Right lobe of liver (tissue), 6 donors: ENCODE measurements around the gene APCDD1. TPM values are rescaled to one million over a fixed set of nuclear protein-coding genes. Genes with fewer than 3 reads are reported as not detected.
"Not testable (repeated sequence)": the region's sequence is repeated elsewhere in the genome, so short reads cannot be mapped to it uniquely, and the experiment has no call there.

Source experiments
- ATAC-seq, 4 donors: fragments of 200-7000 bp; cut with Tn5 transposase; one replicate each; pipeline ENCODE4 v1.9.1; 2020; ENCODE audit warnings: mild to moderate bottlenecking in 4 of 4, moderate library complexity in 4 of 4
- DNase-seq, 3 donors: peaks; one replicate each; pipeline ENCODE4 v3.0.0-alpha.2; 2020
- H3K27ac ChIP-seq, 3 donors: fragments of 200-600 bp; one replicate each; pipeline ENCODE4 v1.8.0; 2022
- H3K27me3 ChIP-seq, 2 donors: fragments of 200-600 bp; one replicate each; pipeline ENCODE4 v1.8.0; 2022
- H3K36me3 ChIP-seq, 4 donors: fragments of 200-600 bp; sonication (generic) in 1 of 4; one replicate each; pipeline versions ENCODE4 v1.5.1 to v1.8.0; 2017 to 2022; ENCODE audit warnings: control low read depth in 1 of 4
- H3K4me1 ChIP-seq, 4 donors: fragments of 200-600 bp; sonication (generic) in 1 of 4; one replicate each; pipeline versions ENCODE4 v1.5.1 to v1.8.0; 2017 to 2022; ENCODE audit warnings: control low read depth in 1 of 4
- H3K4me3 ChIP-seq, 3 donors: fragments of 200-600 bp; one replicate each; pipeline ENCODE4 v1.8.0; 2022
- H3K9me3 ChIP-seq, 4 donors: fragments of 200-600 bp; sonication (generic) in 1 of 4; one replicate each; pipeline versions ENCODE4 v1.5.1 to v1.8.0; 2017 to 2022; ENCODE audit warnings: control low read depth in 1 of 4
- POLR2A ChIP-seq: fragments of 450-650 bp; IDR thresholded peaks from one replicate; pipeline ENCODE4 v1.6.1; 2017; ENCODE audit warnings: antibody characterized with exemption, mild to moderate bottlenecking
- WGBS: methylation state at CpG from one replicate; pipeline ENCODE4 v1.1.6; 2018; ENCODE audit warnings: low coverage, low lambda C conversion rate; ENCODE audit not compliant: insufficient coverage; ENCODE audit errors: missing lambda C conversion rate; 5-methylcytosine and 5-hydroxymethylcytosine counted together
- intact Hi-C, 2 donors: fragments of 100-400 bp; cut with DNase I; formaldehyde crosslinking; loops; one replicate each; pipeline versions ENCODE4 v1.11.2 to v1.14.1; 2022
- total RNA-seq, 6 experiments: library from RNA; depleted of rRNA in 2 of 6; stranded (reverse); fragments of >200 nt in 2 of 6; fragmentation: NEBNext Ultra II Directional in 3 of 6; extraction: Animal tissue kit (Norgen Biotek cat#: 25700) in 3 of 6; gene quantifications; one replicate each; pipeline versions ENCODE4 v1.1.0 to v1.2.4, GENCODE V29; 2016 to 2023
- TF ChIP-seq, protein P1 (sequence below), 4 donors: fragments of 200-600 bp in 3 of 4; fragments of 450-650 bp in 1 of 4; IDR thresholded peaks; one replicate each; pipeline versions ENCODE4 v1.5.1 to v1.8.0; 2016 to 2022; ENCODE audit warnings: antibody characterized with exemption in 4 of 4, mild to moderate bottlenecking in 2 of 4
- donor health status: DM: no; HTN: yes; CAD: no.
- donor health status: DM: no; HTN: no; CAD: no.
- donor health status: DM: no; HTN: no; CAD: no.
- donor health status: DM: no; HTN: yes; CAD: no.
- donor health status: DM: no; HTN: yes; CAD: no.

APCDD1 gene
- total RNA-seq, 6 experiments from 2014 or later: 0.42 to 2.7 (median 0.71) TPM

DNA sequence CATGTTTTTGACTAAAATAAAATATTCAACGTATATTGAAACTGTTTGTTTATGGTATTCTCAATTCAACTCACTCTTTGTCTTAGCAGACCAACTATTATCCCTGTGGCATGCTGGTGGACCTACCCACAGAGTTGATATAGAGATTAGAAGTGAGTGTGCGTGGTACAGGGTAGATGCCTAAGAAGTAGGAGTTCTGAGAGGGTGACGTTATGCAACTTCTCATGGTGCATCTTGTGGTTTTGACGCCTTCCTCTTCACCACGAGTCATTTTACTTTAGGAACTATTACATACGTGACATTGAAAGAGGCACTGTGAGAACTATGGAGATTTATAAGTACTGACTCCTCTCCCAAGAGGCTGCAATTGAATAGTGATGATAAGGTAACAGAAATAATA is 44.8 kb downstream of the APCDD1 start:
- Histone ChIP-seq H3K9me3 (no peaks in the 10 kb centered on the region), H3K4me1 (no peaks in the 10 kb centered on the region), H3K36me3 (no peaks in the 10 kb centered on the region), H3K27ac (no peak overlapping the region), H3K27me3 (no peaks in the 10 kb centered on the region), H3K4me3 (no peak overlapping the region)
- intact Hi-C loops: no loop called here
- TF ChIP-seq, protein P1, sequence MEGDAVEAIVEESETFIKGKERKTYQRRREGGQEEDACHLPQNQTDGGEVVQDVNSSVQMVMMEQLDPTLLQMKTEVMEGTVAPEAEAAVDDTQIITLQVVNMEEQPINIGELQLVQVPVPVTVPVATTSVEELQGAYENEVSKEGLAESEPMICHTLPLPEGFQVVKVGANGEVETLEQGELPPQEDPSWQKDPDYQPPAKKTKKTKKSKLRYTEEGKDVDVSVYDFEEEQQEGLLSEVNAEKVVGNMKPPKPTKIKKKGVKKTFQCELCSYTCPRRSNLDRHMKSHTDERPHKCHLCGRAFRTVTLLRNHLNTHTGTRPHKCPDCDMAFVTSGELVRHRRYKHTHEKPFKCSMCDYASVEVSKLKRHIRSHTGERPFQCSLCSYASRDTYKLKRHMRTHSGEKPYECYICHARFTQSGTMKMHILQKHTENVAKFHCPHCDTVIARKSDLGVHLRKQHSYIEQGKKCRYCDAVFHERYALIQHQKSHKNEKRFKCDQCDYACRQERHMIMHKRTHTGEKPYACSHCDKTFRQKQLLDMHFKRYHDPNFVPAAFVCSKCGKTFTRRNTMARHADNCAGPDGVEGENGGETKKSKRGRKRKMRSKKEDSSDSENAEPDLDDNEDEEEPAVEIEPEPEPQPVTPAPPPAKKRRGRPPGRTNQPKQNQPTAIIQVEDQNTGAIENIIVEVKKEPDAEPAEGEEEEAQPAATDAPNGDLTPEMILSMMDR (IDR thresholded peaks at IDR 0.05): no peak
- TF ChIP-seq POLR2A: no peak
- DNase-seq: no peak
- 45% methylated on average over 6 of the region's 6 CpGs for WGBS
- ATAC-seq: no peak

- Histone ChIP-seq H3K27ac (no peak overlapping the region), H3K4me1 (no peaks in the 10 kb centered on the region), H3K9me3 (no peaks in the 10 kb centered on the region), H3K4me3 (no peak overlapping the region), H3K36me3 (no peaks in the 10 kb centered on the region), H3K27me3 (no peaks in the 10 kb centered on the region)
- no peak for DNase-seq
- TF ChIP-seq, protein P1 (IDR thresholded peaks at IDR 0.05): no peak
- TF ChIP-seq POLR2A: no peak
- 32% methylated on average over 2 of the region's 2 CpGs for WGBS
- intact Hi-C loops: no loop called here
- no peak for ATAC-seq
Observed at GRCh38 chr18:10500038-10500437, 45.6 kb downstream of the APCDD1 start.

- no peak for TF ChIP-seq POLR2A
- TF ChIP-seq, protein P1 (IDR thresholded peaks at IDR 0.05): no peak
- intact Hi-C loops: no loop called here
- Histone ChIP-seq H3K36me3 (no peaks in the 10 kb centered on the region), H3K4me1 (no peaks in the 10 kb centered on the region), H3K27me3 (no peaks in the 10 kb centered on the region), H3K4me3 (no peak overlapping the region), H3K9me3 (no peaks in the 10 kb centered on the region), H3K27ac (no peak overlapping the region)
- no peak for DNase-seq
- WGBS: 71% methylated on average over 1 of the region's 1 CpG
- no peak for ATAC-seq
Observed at GRCh38 chr18:10504723-10505122, 50.3 kb downstream of the APCDD1 start.

- WGBS: 50% methylated on average over 4 of the region's 19 CpGs
- H3K4me1 ChIP-seq, H3K27me3 ChIP-seq, H3K36me3 ChIP-seq, H3K27ac ChIP-seq, intact Hi-C loops, H3K9me3 ChIP-seq, ATAC-seq, DNase-seq, H3K4me3 ChIP-seq: not testable (repeated sequence)
Observed at GRCh38 chr18:10505892-10506291, 51.5 kb downstream of the APCDD1 start.

DNA sequence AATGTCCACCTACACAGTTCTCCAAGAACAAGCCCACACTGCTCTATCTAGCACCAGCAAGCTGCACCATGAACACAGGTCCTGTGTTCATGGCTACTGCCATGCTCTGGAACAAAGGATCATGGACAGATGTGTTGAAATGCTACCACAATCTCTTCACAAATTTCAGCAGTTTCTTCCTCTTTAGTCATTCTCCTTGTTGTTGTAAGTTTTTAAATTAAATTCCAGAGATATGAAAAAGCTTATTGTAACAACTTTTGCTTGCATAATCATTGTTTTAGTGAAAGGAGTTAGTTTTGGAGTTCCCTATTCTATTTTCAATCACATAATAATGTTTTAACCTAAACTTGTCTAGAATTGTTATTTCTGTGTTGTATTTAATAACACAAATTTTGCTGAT is 54.2 kb downstream of the APCDD1 start:
- intact Hi-C loops: no loop called here
- H3K36me3 ChIP-seq: no peaks in the 10 kb centered on the region
- no peaks in the 10 kb centered on the region for H3K9me3 ChIP-seq
- no peaks in the 10 kb centered on the region for H3K4me1 ChIP-seq
- TF ChIP-seq, protein P1 (IDR thresholded peaks at IDR 0.05): no peak
- TF ChIP-seq POLR2A: no peak
- ATAC-seq: no peak
- H3K27me3 ChIP-seq: no peaks in the 10 kb centered on the region
- DNase-seq: no peak
- H3K4me3 ChIP-seq: no peak overlapping the region
- H3K27ac ChIP-seq: no peak overlapping the region
